Omental fat pad (tissue), 4 donors: Measurements from ENCODE around the gene NLRP1. TPM values are rescaled to one million over a fixed set of nuclear protein-coding genes. Genes with fewer than 3 reads are reported as not detected.

Experiments
- ATAC-seq: fragments of 150-250 bp; one replicate; pipeline ENCODE4 v1.9.1; 2016; ENCODE audit warnings: mild to moderate bottlenecking, moderate library complexity; ENCODE audit not compliant: low FRiP score
- DNase-seq: peaks from one replicate; pipeline ENCODE4 v3.0.0-alpha.2; 2019; ENCODE audit warnings: low spot score
- CTCF ChIP-seq, 3 donors: fragments of 450-650 bp; IDR thresholded peaks; one replicate each; pipeline ENCODE4 v1.5.1; 2016 to 2017; ENCODE audit warnings: antibody characterized with exemption in 3 of 3, mild to moderate bottlenecking in 3 of 3, moderate library complexity in 2 of 3
- total RNA-seq, 4 donors: library from RNA; depleted of rRNA; stranded (reverse); fragments of >200 nt; gene quantifications; one replicate each; pipeline ENCODE4 v1.1.0, GENCODE V29; 2016

NLRP1 gene
- total RNA-seq, 4 donors from 2014 or later: 26.1 to 88.3 (median 28.8) TPM

- DNase-seq (no peak), ATAC-seq (no peak)
- TF ChIP-seq CTCF (IDR thresholded peaks at IDR 0.05): no peak
These were observed 37.4 kb upstream of the NLRP1 start for GRCh38 chr17:5621729-5622128.

- TF ChIP-seq CTCF (IDR thresholded peaks at IDR 0.05): no peak
- no peak for ATAC-seq
- DNase-seq: no peak
These were observed 36.7 kb upstream of the NLRP1 start for GRCh38 chr17:5621026-5621425.

- no peak for TF ChIP-seq CTCF (IDR thresholded peaks at IDR 0.05)
- DNase-seq: no peak
- ATAC-seq: no peak
These were observed 34.9 kb upstream of the NLRP1 start for GRCh38 chr17:5619088-5619740.

DNA sequence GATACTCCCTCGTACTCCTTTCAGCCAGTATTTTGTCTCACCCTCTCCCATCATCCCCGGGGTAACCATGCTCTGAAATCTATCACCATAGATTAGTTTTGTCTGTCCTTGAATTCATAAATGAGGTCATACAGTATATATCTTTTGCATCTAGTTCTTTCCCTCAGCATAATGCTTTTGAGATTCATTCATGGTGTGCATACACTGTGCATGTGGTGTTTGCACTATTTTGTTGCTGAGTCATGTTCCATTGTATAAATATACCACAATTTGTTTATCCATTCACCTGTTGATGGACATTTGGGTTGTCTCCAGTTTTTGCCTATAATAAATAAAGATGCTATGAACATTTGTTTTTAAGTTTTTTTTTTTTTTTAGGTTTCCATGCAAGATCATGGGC lies 34.2 kb upstream of the NLRP1 start:
- ATAC-seq (no peak), DNase-seq (no peak)
- TF ChIP-seq CTCF (IDR thresholded peaks at IDR 0.05): no peak

DNA sequence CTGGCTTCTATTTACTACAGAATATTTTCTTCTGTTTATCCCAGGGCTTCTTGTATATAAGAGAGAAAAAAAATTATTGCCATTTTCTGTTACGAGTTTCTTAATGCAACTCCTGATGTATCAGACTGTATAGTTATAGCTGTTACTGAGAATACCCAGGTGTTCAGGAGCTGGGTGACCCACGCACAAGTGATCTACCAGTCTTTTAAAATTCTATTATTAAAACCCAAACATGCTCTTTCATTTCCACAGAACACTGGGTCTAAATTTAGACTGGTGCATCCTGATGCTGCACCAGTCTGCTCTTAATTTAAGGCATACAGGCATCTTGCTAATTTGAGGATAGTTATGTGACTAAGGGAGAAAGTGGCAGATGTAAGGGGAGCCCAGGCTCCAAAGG lies 31.2 kb upstream of the NLRP1 start:
- TF ChIP-seq CTCF (IDR thresholded peaks at IDR 0.05): no peak
- DNase-seq (no peak), ATAC-seq (no peak)

- DNase-seq (no peak), ATAC-seq (no peak)
- TF ChIP-seq CTCF (IDR thresholded peaks at IDR 0.05): no peak
These were observed 26.6 kb upstream of the NLRP1 start for GRCh38 chr17:5610956-5611355.

DNA sequence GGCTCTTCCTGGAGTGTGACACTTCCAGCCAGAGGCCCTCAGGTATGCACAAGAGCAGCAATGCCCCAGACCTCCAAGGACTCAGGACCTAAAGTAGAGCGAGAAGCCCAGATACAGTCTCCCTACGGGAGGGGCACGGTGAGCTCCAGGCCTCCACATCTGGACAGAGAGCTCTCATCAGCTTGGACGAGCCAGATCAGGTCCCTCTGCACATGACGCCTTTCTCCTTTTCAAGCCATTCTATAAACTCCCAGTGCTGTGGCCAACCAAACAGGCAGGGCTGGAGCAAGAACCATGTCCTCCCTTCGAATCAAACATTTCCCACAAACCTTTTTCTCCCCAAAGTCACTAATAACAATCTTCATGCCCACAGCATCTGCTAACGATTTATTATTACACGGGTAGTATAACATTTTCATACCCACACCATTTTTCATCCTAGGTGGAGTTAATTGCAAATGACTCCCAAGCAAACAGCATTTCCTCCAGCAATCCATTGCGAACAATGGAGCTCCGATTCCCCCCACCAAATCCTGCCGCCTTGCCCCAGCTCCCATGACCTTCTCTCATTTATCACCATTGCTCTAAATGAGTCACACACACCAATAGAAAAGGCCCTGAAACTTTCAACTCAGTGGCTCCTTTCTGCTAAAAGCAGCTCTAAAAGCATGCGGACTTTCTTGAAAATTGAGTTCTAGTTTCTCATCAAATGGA lies 24.2 kb upstream of the NLRP1 start:
- ATAC-seq (no peak), DNase-seq (no peak)
- no peak for TF ChIP-seq CTCF (IDR thresholded peaks at IDR 0.05)
